ENCODE data around the gene SULT4A1.

DNA sequence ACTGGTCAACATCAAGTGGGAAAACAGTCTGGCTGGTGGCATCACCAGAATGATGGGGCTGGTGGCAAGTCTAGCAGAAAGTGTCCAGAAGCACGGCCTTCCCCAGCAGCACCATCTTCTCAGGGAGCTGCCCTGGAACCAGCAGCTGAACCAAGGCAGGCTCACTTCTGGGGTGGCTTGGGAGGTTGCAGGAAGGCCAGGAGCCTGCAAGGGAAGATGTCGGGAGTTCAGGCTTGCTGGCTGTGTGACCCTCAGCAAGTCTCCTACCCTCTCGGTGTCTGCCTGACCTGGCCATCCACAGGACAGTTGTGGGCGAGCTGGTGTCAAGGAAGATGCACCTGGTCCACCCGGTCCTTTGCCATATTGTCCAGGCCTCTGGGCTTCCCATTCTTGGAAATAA is 31.8 kb upstream of the SULT4A1 start:
- TF ChIP-seq CTCF (IDR thresholded peaks at IDR 0.05; ENCODE audit: insufficient read depth, low read length, poor library complexity, severe bottlenecking) = no peak
- TF ChIP-seq EZH2phosphoT487 (conservative IDR thresholded peaks at IDR 0.05; ENCODE audit: low read length) = no peak

All from SU-DHL-6 (cell line).